NCI-H82 treated with DMSO at 0.1 percent for 48 hours (cell line): ENCODE data around the gene MYH11.
A peak's percentile ranks its signal among the peaks of the same experiment; 100 is the strongest.
"Not testable (repeated sequence)": the region's sequence is repeated elsewhere in the genome, so short reads cannot be mapped to it uniquely, and the experiment has no call there.

Experiments used
- DNase-seq: peaks from one replicate; lab custom pipeline; 2025; ENCODE audit not compliant: unreplicated experiment; lab: John Stamatoyannopoulos, UW

Gene MYH11

DNA sequence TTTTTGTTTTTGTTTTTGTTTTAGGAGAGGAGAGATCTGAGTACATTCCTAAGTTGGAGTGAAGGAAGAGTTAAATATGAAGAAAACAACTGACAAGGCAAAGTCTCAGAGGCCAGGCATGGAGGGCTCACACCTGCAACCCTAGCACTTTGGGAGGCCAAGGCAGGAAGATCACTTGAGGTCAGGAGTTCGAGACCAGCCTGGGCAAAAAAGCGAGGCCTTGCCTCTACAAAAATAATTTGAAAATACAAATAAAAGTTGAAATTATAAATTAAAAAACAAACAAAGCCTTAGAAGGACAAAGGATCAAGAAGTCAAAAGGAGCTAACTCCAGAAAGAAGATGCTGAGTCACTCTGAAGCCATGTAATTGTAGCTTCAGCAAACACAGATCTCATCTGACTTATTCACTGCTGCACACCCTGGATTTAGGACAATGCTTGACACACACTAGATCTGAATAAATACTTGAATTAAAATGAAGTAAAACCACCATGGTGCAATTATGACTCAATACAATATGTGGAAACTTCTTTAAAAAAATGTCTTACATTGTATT lies 22.5 kb upstream of the MYH11 start:
- DNase-seq = no peak

DNA sequence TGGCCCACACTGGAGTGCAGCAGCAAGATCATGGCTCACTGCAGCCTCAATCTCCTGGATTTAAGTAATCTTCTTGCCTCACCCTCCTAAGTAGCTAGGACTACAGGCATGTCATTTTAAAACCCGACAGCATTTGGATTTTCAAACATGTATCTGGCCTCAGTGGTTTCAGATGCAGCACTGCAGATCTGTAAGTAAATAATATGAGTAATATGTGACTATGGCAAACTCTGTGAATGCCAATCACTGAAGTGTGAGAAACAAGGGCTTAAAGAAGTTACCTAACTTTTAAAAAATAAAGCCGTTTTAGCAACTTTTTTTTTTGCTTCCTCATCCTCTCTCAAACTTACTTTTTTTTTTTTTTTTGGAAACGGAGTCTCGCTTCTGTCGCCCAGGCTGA lies 19.7 kb upstream of the MYH11 start:
- no peak for DNase-seq

- peak; percentile 0 for DNase-seq
These were observed 18.0 kb upstream of the MYH11 start for GRCh38 chr16:15874745-15875314.

GRCh38 chr16:15873737-15874136 lies 16.9 kb upstream of the MYH11 start:
- DNase-seq = no peak

DNA sequence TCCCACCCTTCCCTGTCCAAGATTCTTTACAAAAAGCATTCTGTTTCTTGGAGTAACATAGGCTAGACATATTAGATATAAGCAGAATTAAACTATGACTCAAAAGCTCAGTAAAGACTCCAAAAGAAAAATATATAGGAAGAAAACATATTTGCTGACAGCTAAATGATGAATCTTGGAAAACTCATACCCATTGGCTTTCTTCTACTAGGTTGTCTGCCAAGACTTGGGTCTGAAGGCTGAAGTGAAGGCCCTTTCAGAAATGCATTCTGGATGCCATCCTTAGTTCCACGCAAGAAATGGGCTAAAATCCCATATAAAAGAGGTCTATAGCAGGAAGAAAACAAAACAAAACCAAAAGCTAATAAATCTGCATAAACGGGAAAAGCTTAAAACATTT lies 16.5 kb upstream of the MYH11 start:
- DNase-seq = no peak

DNA sequence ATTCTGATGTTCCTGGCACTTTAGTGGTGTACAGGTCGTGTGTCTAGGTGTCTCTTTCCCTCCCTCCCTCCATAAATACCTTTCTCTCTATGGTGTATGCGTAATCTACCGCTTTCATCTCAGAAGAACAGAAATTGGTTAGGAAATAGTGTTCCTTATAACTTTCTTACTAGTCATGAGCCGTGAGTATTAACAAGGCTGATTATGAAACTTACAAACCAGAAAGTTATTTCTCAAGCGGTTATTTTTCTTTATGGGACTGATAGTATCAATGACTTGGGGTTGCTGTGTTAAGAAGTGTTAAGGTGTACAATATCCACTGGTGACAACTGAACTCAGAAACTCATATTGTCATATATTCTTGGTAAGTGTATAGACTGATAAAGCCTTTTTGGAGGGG lies 13.2 kb upstream of the MYH11 start:
- no peak for DNase-seq

GRCh38 chr16:15866451-15866850 lies 9.6 kb upstream of the MYH11 start:
- no peak for DNase-seq

DNA sequence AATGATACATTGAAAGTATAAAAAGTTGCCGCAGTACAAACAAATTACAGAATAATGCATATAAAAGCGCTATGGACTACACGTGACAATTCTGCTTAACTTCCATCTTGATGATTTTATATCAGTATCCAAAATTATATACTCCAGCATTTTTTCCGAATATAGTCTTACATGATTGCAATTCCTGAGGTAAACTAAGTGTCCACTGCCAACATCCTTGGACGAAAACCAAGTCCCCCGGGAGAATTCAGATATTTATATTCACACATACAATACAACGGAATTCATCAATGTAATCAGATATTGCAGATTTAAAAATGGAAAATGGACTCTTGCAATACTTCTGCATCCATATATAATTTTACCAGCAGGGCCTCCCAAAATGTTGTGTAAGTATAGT lies 8.9 kb upstream of the MYH11 start:
- DNase-seq = no peak

DNA sequence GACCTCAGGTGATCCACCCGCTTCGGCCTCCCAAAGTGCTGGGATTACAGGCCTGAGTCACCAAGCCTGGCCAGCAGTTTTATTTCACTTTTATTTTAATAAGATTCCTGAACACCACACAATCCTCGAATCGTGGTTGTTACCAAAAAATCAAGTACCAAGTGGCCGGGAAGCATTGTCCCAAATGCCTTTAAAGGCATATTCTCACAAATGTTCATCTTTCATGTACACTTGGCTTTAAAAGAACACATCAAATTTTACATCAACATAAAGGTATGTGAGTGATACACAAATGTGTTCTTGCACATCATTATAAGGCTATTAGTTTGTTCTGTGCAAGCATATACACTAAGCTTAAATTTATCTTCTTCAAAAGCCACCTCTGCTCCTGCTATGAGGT lies 8.1 kb upstream of the MYH11 start:
- DNase-seq = no peak

DNA sequence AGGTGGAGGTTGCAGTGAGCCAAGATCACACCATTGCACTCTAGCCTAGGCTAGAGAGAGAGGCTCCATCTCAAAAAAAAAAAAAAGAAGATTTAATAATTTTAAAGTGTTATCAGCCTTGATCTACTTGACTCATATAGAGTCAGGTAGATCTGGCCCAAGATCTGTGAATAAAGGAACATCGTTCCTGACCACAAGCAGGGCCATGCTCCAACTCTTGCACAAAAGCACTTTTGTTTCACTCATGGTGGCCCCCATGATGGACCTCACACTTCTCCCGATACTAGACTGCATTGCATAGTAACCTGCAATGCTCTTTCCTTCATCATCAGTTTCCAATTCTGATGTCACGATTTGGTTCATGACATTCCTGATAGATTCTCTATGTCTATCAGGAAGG lies 5.2 kb upstream of the MYH11 start:
- no peak for DNase-seq

DNA sequence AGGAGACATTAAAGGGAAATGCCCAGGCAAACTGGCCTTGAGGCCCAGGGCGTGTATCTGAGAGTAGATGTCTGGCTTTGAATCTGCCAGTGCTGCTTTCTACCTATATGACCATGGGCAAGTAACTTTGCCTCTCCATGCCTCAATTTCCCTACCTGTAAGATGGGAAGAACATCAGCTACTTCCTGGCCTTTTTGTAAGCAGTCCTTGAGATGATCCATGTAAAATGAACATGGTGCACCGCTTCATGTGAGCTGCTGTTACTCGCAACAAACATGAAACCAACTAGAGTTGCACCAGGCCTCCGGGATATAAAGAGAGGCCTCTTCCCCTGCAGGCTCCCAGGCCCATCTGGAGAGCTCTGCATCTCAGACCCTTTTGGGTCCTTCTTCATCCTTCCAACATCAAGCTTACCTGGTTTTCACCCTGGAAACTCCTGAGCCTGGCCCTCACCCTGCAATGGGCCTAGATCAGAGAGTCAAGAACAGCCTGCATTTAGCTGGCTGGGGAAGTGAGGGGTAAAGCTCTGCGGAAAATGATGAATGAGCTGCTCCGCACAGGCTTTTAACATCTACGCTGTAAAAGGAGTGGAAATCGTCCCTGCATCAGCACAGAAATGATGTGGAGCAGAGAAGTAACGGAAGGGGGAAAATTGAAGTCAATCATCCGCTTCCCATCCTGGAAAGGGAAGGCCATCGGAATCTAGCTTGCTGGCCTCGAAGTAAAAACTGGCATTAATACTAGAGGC lies 2.3 kb upstream of the MYH11 start:
- DNase-seq = no peak

DNA sequence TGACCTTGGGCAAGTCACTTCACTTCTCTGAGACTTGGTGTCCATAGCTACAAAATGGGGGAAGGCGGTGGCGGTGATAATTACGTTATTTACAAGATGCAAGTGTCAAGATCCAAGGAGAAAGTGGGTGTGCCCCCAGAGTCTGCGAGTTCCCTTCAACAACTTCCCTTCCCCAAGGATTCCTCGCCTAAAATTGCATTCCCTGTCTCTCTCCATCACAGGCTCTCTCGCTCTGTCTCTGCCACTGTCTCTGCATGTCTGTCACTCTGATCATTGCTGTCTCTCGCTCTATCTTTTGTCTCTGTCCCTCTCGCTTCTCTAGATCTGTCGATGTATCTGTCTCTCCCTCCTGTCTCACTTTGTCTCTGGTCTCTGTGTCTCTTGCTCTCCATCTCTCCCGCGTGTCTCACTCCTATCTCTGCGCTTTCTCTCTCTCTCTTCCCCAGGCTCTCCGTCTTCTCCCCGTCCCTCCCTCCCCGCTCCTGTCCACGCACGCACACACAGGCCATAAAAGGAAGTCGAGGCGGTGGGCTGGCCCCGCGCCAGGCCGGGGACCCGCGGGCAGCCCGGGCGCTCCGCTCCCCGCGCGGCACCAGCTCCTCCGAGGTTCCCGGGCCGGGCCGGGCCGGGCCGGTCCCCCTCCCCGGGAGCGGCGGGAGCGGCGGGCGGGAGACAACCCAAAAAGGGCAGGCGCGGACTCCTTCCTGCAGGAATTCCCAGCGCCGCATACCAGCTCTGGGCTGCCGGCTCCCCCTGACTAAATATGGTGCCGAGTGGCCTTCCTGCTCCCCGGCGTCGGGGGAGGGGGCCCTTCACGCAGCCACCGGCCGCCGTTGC lies 1.1 kb upstream of the MYH11 start:
- DNase-seq = no peak

GRCh38 chr16:15856182-15856581 lies 646 bp downstream of the MYH11 start:
- DNase-seq = no peak

DNA sequence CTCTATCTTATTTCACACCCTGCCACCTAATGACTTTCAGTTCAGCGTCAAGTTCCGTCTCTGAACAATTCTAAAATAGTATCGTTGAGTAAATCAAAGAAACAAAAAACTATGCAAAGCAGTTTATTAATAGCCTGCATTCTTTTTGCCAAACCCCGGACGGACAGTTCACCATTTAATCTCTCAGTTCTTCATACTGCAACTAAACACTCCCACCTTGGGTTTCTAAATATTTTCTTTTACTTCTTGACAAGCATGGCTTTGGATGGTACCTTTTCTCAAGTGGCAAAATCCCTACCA lies 1.2 kb downstream of the MYH11 start:
- DNase-seq = no peak

- no peak for DNase-seq
These were observed 1.7 kb downstream of the MYH11 start for GRCh38 chr16:15854906-15855703.

- DNase-seq = no peak
These were observed 2.8 kb downstream of the MYH11 start for GRCh38 chr16:15854061-15854460.

DNA sequence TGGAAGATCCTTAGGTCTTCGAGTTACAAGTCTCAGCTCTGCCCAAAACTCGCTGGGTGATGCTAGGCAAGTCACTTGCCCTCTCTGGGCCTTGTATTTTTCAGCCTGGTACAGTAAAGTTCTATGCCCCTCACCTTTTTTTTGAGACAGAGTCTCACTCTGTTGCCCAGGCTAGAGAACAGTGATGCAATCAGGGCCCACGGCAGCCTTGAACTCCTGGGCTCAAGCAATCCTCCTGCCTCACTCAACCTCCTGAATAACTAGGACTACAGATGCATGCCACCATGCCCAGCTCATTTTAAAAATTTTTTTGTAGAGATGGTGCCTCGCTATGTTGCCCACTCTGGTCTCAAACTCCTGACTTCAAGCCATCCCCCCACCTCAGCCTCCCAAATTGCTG lies 3.8 kb downstream of the MYH11 start:
- DNase-seq = no peak

DNA sequence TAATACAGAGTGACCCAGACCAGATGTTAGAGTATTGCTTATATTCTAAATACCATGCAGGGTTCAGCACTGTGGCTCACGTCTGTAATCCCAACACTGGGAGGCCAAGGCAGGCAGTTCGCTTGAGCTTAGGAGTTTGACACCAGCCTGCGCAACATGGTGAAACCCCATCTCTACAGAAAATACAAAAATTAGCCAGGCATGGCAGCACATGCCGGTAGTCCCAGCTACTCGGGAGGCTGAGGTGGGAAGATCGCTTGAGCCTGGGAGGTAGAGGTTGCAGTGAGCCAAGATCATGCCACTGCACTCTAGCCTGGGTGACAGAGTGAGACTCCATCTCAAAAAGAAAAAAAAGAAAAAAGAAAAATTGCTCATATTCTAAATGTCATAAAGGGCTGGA lies 6.3 kb downstream of the MYH11 start:
- DNase-seq = not testable (repeated sequence)

DNA sequence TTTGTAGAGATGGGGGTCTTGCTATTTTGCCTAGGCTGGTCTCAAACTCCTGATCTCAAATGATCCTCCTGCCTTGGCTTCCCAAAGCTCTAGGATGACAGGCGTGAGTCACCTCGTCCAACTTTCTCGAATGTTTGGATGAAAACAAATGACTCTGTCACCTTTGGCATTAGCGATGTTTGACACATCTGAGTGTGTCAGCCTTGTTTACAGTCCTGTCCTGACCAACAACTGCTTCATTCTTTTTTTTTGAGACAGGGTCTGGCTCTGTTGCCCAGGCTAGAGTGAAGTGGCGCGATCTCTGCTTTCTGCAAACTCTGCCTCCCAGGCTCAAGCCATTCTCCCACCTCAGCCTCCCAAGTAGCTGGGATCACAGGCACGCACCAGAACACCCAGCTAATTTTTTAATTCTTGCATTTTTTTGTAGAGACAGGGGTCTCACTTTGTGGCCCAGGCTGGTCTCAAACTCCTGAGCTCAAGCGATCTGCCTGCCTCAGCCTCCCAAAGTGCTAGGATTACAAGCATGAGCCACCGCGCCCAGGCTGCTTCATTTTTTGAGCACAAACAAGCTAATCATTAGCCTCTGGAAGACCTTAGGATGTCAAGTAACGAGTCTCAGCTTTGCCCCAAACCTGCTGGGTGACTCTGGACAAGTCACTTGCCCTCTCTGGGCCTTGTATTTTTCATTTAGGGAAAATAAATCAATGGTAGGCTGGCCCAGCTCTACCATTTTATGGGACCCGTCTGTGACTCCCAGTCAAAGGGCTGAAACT lies 7.4 kb downstream of the MYH11 start:
- DNase-seq = no peak

DNA sequence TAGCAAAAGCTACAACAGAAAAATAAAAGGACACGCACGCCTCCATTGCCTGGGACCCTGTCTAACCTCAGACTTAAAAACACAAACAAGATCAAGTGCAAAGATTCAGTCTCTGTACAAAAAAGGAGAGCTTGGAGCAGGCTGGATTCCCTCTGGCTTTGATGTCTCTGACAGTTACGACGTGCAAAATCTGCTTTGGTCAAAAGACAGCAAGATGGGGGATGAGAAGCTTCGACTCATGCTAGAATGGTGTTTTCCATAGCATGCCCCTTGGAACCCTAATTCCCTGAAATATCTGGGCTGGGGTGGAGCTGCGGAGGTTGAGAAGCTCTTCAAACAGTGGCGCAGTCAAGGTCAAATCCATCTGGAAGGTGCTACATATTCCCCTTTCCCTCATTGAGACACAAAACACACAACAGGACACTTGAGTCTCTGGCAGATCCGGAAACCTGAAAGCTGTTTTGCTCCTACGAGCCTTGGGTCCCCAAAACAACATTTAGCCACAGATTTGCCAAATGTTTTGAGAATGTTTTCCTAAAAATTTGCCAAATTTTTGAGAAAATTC lies 9.1 kb downstream of the MYH11 start:
- DNase-seq = no peak
